ENCODE results near the gene KIRREL3.

KIRREL3 gene

GRCh38 chr11:126821827-126822226 is 178.7 kb downstream of the KIRREL3 start:
- DNase-seq: no peak

DNA sequence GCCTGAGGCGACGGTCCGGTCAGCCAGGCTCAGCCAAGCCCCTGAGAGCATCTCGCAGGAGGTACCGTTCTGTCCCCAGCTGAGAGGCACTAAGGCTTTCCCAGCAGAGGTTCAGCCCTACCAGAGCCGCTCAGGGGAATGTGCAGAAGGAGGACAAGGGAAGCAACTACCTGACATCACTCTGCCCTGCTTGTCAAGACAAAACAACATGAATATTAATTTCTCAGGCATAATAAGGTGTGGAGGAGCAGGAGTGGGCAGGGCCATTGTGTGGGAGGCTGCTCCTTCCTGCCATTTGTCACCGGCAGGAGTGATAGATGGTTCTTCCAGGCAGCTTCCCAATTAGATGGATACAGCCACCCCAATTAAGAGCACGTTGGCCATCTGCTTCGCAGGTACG is 181.4 kb downstream of the KIRREL3 start:
- DNase-seq: no peak

- DNase-seq: no peak
Observed at GRCh38 chr11:126817523-126818450, 182.8 kb downstream of the KIRREL3 start.

GRCh38 chr11:126817096-126817495 is 183.5 kb downstream of the KIRREL3 start:
- DNase-seq: no peak

- DNase-seq: no peak
Observed at GRCh38 chr11:126816645-126817044, 183.9 kb downstream of the KIRREL3 start.

DNA sequence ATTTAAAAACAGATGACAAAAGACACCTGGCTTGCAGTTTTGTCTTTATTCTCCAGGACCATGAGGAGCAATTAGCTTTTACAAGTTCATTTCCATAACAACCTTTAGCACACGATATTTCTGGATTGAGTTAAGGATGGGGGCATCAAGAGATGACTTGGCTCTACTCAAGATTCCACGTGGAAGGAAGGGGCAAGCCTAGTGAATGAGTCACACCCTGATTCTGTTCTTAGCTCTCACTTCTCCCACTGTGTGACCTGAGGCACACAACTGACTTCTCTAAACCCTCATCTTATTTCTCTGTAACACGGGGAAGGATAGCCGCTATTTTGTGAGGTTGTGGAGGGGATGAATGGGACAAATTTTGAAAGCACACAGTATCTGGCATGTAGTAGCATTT is 185.5 kb downstream of the KIRREL3 start:
- no peak for DNase-seq

DNA sequence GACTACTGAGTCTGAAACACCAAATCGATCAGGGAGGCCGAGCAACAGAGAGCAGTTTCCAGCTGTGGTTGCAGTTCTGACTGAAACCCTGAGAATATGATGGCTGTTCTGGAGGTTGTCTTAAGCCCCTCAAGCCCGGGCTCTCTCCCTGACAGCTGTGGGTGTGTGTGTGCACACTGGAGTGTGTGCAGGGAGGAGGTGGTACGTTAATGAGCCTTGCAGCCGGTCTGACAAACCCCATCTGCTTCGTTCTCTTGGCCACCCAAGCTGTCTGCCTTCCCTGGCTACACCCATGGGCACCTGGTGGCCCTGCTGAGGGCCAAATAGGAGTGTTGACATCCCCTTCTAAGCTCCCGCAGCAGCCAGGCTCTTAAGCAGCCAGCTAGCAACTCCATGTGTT is 189.8 kb downstream of the KIRREL3 start:
- no peak for DNase-seq

GRCh38 chr11:126809514-126810289 is 190.9 kb downstream of the KIRREL3 start:
- no peak for DNase-seq

DNA sequence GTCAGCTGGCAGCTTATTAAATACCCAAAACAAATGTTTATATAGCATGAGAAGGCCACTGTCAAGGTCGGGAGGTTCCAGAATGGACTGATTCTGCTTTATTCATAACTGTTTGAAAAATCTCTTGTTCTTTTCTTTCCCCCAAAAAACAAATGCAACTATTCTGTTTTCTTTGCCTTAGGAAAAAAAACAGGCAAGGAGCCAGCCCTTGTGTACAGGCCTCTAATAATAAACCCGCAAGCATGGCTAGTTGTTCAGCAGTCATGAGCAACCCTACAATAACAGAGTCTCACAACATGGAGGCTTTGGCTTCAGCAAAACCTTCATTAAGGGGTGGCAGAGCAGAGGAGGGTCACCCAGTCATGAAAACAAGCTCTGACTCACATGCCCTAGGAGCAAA is 191.7 kb downstream of the KIRREL3 start:
- DNase-seq: no peak

GRCh38 chr11:126808296-126808695 is 192.3 kb downstream of the KIRREL3 start:
- DNase-seq: no peak

- no peak for DNase-seq
Observed at GRCh38 chr11:126805870-126806269, 194.7 kb downstream of the KIRREL3 start.

GRCh38 chr11:126804363-126804762 is 196.2 kb downstream of the KIRREL3 start:
- no peak for DNase-seq

GRCh38 chr11:126800009-126800408 is 200.6 kb downstream of the KIRREL3 start:
- no peak for DNase-seq

GRCh38 chr11:126797457-126798169 is 203.0 kb downstream of the KIRREL3 start:
- DNase-seq: no peak

DNA sequence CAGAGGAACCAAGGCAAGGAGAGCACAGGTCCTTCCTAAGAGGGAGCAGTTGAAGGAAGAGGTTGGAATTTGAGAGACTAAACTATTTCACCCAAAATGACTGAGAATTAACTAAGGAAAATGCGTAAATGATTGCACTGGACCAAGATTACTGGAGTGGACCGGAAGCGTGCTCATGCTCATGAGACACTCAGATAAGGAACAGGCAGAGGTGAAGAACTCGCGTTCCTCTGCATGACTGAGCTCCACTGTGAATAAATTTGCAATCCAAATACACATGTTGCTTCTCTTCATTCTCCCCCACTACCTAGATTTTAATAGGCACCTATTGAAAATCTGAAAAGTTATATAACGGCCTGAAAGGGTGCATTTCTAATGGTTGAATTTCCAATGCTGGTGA is 207.0 kb downstream of the KIRREL3 start:
- DNase-seq: no peak

GRCh38 chr11:126791991-126792390 is 208.6 kb downstream of the KIRREL3 start:
- DNase-seq: no peak

DNA sequence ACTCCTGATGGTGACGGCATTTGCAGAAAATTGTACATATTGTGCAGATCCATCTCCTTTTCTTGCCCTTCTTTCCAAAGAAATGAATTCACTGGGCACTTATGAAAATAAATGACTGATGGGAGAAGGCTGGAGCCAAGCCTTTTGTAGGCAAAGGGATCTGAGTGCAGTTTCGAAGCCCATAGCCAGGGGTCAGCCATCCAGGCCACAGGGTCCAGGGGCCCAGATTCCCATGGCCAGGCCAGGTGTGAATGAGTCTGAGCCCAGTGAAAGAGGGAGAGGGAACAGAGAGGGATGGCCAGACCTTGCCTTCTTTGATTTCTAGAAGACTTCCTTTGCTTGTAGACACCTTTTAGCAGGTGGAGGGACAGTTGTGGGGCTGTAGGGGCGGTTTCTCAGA is 209.1 kb downstream of the KIRREL3 start:
- no peak for DNase-seq

DNA sequence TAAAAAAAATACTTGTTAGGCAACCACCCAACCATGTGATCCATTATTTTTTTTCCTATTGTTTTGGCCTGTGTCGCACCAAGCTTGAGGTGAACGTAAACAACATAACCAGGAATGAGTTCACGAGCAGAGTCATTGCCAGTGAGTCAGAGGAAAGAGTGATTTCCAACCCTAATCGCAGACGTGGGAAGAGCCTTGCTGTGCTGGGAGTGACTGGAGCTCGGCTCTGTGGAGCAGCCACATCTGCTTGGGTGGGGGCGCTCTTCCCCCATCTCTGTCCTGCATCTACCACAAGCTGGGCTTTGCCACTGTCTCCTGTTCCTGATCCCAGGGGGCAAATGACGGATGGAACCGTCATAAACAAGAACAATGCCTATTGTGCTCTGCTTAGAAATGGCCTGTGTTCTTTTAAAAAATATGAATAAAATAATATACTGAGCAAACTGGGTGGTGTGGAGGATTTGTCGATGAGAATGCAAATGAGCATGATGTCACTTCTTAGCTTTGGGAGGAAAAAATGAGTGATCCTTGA is 210.0 kb downstream of the KIRREL3 start:
- no peak for DNase-seq

- DNase-seq: no peak
Observed at GRCh38 chr11:126782810-126783209, 217.8 kb downstream of the KIRREL3 start.

GRCh38 chr11:126781942-126782341 is 218.6 kb downstream of the KIRREL3 start:
- no peak for DNase-seq

GRCh38 chr11:126776119-126776518 is 224.5 kb downstream of the KIRREL3 start:
- no peak for DNase-seq

- no peak for DNase-seq
Observed at GRCh38 chr11:126772267-126772666, 228.3 kb downstream of the KIRREL3 start.

DNA sequence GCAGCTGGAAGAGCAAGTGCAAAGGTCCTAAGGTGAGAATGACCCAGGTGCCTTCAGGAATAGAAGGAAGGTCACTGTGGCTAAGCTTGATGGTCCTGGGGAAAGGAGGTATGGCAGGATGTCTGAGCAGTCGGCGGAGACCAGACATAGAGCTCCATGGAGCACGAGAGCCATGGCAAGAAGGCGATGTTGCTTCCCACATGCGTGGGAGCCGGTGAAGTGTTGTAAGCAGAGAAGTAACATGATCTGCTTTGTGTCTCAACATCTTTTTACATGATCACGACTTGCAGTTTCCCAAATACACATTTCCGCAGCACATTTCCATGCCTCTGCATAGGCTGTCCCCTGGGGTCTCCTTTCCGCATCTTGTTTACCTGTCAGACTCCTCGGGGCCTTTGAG is 231.9 kb downstream of the KIRREL3 start:
- DNase-seq: no peak
